Caco-2 (cell line): ENCODE data around the gene NPTX1. TPM values are rescaled to one million over a fixed set of nuclear protein-coding genes. Genes with fewer than 3 reads are reported as not detected.

Experiments used
- BruUV-seq: library from RNA; stranded (reverse); fragments of 400-500 nt; replicated peaks from 2 replicates; lab custom pipeline; 2021; lab: Mats Ljungman, UMichigan
- CTCF ChIA-PET: fragments of 300-600 bp; sonication (Branson Sonifier 250); formaldehyde crosslinking; loops from one replicate; lab custom pipeline; 2022; ENCODE audit warnings: antibody characterized with exemption; lab: Charles Lee
- POLR2A ChIA-PET: fragments of 300-600 bp; sonication (Branson Sonifier 250); formaldehyde crosslinking; loops from one replicate; lab custom pipeline; 2022; ENCODE audit warnings: antibody characterized with exemption; lab: Charles Lee
- DNase-seq, 2 experiments: peaks; one replicate each; pipeline versions ENCODE4 v3.0.0 to v3.0.0-alpha.2; 2020 to 2022
- H3K27me3 ChIP-seq: replicated peaks from 2 replicates; pipeline ENCODE4 v1.6.0; 2011; ENCODE audit warnings: low read length; ENCODE audit not compliant: control insufficient read depth, insufficient read depth
- H3K36me3 ChIP-seq: 2 replicates; pipeline ENCODE4 v1.5.1; 2011; ENCODE audit warnings: low read length; ENCODE audit not compliant: control insufficient read depth, insufficient read depth
- H3K4me1 ChIP-seq: fragments of 250-450 bp; sonication (Bioruptor Pico); 2 replicates; pipeline ENCODE4 v1.5.1; 2020; ENCODE audit warnings: mild to moderate bottlenecking
- H3K4me3 ChIP-seq: 2 replicates; pipeline ENCODE4 v1.5.1; 2011; ENCODE audit warnings: low read depth, mild to moderate bottlenecking, control low read depth, low read length
- H3K9me3 ChIP-seq: fragments of 250-450 bp; sonication (Bioruptor Pico); 2 replicates; pipeline ENCODE4 v1.5.1; 2020; ENCODE audit warnings: mild to moderate bottlenecking, moderate library complexity
- H3K27ac Mint-ChIP-seq: one replicate; pipeline ENCODE4 v1.8.0; 2022; ENCODE audit warnings: mixed read lengths; ENCODE audit not compliant: unreplicated experiment
- H3K27me3 Mint-ChIP-seq: one replicate; pipeline ENCODE4 v1.8.0; 2022; ENCODE audit warnings: mixed read lengths; ENCODE audit not compliant: insufficient read depth, unreplicated experiment
- H3K36me3 Mint-ChIP-seq: one replicate; pipeline ENCODE4 v1.8.0; 2022; ENCODE audit warnings: mild to moderate bottlenecking, mixed read lengths; ENCODE audit not compliant: insufficient read depth, unreplicated experiment
- H3K4me1 Mint-ChIP-seq: one replicate; pipeline ENCODE4 v1.8.0; 2022; ENCODE audit warnings: low read depth, mixed read lengths; ENCODE audit not compliant: unreplicated experiment
- H3K4me3 Mint-ChIP-seq: one replicate; pipeline ENCODE4 v1.8.0; 2022; ENCODE audit warnings: mild to moderate bottlenecking, moderate library complexity, mixed read lengths; ENCODE audit not compliant: unreplicated experiment
- H3K9me3 Mint-ChIP-seq: one replicate; pipeline ENCODE4 v1.8.0; 2022; ENCODE audit warnings: mixed read lengths; ENCODE audit not compliant: unreplicated experiment
- intact Hi-C: fragments of 100-400 bp; cut with micrococcal nuclease; formaldehyde crosslinking; loops from one replicate; pipeline ENCODE4 v1.10.0; 2022; ENCODE audit not compliant: unreplicated experiment
- total RNA-seq: library from RNA; stranded (reverse); gene quantifications from 2 replicates; pipeline ENCODE4 v1.2.3, GENCODE V29; 2022
- TF ChIP-seq, protein P1 (sequence below), 2 experiments: fragments of 200-600 bp in 1 of 2; IDR thresholded peaks; 1 replicate in 1 of 2; 2 replicates in 1 of 2; pipeline versions ENCODE4 v1.5.1 to v1.8.0; 2011 to 2022; ENCODE audit warnings: antibody characterized with exemption in 1 of 2, control low read depth in 1 of 2, inconsistent platforms in 1 of 2, low read depth in 1 of 2, low read length in 1 of 2, mild to moderate bottlenecking in 1 of 2, moderate library complexity in 1 of 2; ENCODE audit not compliant: insufficient read depth in 1 of 2, severe bottlenecking in 1 of 2, unreplicated experiment in 1 of 2

The NPTX1 gene
- total RNA-seq, 1 experiment from 2014 or later: 0.57 TPM

DNA sequence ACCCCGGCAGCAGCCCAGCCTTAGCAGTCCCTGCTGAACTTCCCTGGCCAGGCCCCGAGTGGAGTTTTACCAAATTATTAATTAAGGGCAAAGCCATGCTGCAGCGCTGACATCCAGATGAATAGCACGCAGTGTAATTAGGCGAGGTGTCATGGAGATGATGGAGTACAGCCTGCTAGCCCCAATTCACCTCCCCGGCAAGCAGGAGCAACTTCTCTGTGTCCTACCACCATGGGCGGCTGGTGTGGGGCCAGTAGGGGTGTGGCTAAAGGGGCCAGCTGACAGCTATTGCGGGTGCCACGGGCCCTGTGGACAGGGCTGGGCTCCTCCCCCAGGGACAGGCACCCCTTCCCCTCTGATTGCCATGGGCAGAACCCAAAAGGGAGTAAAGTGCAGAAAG is 36.9 kb downstream of the NPTX1 start:
- no TSS peak for BruUV-seq
- H3K4me3 ChIP-seq: no peak overlapping the region
- ChIA-PET CTCF (no interaction called here), POLR2A (no interaction called here)
- TF ChIP-seq, protein P1, sequence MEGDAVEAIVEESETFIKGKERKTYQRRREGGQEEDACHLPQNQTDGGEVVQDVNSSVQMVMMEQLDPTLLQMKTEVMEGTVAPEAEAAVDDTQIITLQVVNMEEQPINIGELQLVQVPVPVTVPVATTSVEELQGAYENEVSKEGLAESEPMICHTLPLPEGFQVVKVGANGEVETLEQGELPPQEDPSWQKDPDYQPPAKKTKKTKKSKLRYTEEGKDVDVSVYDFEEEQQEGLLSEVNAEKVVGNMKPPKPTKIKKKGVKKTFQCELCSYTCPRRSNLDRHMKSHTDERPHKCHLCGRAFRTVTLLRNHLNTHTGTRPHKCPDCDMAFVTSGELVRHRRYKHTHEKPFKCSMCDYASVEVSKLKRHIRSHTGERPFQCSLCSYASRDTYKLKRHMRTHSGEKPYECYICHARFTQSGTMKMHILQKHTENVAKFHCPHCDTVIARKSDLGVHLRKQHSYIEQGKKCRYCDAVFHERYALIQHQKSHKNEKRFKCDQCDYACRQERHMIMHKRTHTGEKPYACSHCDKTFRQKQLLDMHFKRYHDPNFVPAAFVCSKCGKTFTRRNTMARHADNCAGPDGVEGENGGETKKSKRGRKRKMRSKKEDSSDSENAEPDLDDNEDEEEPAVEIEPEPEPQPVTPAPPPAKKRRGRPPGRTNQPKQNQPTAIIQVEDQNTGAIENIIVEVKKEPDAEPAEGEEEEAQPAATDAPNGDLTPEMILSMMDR (IDR thresholded peaks at IDR 0.05; ENCODE audit: insufficient read depth in 1 of 2, low read depth in 1 of 2, low read length in 1 of 2, severe bottlenecking in 1 of 2, unreplicated experiment in 1 of 2): no peak
- peaks cover 30% of the 10 kb centered on the region for H3K27me3 Mint-ChIP-seq
- H3K36me3 ChIP-seq: no peaks in the 10 kb centered on the region
- intact Hi-C loops: no loop called here
- H3K27me3 ChIP-seq: peaks cover 2% of the 10 kb centered on the region
- DNase-seq: no peak
- H3K9me3 ChIP-seq: no peaks in the 10 kb centered on the region
- H3K4me3 Mint-ChIP-seq: no peak overlapping the region
- H3K27ac Mint-ChIP-seq: no peak overlapping the region
- H3K9me3 Mint-ChIP-seq: no peaks in the 10 kb centered on the region
- H3K4me1 ChIP-seq: no peaks in the 10 kb centered on the region
- no peaks in the 10 kb centered on the region for H3K4me1 Mint-ChIP-seq
- H3K36me3 Mint-ChIP-seq: no peaks in the 10 kb centered on the region

DNA sequence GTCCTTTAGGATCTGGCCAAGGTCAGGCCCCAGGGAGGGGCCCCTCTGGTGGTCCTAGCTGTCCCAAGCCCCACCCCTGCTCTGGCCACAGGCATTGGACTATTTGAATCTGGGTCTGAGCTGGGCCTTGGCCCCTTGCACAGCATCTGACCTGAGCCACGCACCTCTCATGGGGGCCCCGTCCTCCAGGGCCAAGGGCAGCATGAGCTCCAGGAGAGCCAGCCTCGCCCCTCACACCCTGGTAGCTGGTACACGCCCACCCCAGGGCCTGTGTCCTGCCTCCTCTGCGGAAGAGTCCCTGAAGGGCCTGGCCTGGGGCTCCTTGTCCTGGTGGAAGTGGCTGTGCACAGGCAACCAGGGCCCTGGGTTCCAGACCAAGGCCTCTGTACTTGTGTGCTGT is 37.6 kb downstream of the NPTX1 start:
- H3K4me3 Mint-ChIP-seq: no peak overlapping the region
- peaks cover 30% of the 10 kb centered on the region for H3K27me3 Mint-ChIP-seq
- Histone ChIP-seq H3K36me3 (no peaks in the 10 kb centered on the region), H3K9me3 (no peaks in the 10 kb centered on the region), H3K27me3 (peaks cover 2% of the 10 kb centered on the region), H3K4me1 (no peaks in the 10 kb centered on the region), H3K4me3 (no peak overlapping the region)
- ChIA-PET POLR2A (no interaction called here), CTCF (no interaction called here)
- TF ChIP-seq, protein P1 (IDR thresholded peaks at IDR 0.05; ENCODE audit: insufficient read depth in 1 of 2, low read depth in 1 of 2, low read length in 1 of 2, severe bottlenecking in 1 of 2, unreplicated experiment in 1 of 2): no peak
- no peaks in the 10 kb centered on the region for H3K4me1 Mint-ChIP-seq
- no peak overlapping the region for H3K27ac Mint-ChIP-seq
- H3K9me3 Mint-ChIP-seq: no peaks in the 10 kb centered on the region
- BruUV-seq: no TSS peak
- intact Hi-C loops: no loop called here
- no peak for DNase-seq
- H3K36me3 Mint-ChIP-seq: no peaks in the 10 kb centered on the region

DNA sequence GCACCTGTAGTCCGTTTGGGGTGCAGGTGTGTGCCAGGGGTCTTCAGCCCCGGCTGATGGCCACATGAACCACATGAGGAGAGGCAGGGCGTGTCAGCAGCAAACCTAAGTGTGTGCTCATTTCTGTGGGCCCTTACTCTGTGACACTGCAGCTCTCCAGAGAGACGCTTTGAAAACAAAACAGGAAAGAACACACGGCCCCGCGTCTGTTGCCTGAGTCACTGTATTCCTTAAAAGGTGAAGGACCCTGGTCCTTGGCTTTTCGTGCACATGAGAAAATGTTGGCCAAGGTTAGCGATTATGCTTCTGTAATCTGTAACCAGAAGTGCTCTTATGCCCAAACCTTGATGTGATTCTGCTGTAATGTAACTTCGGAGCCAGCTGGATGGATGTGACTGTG is 38.9 kb downstream of the NPTX1 start:
- no peaks in the 10 kb centered on the region for H3K9me3 Mint-ChIP-seq
- no peak for DNase-seq
- no peak overlapping the region for H3K4me3 Mint-ChIP-seq
- intact Hi-C loops: no loop called here
- H3K27me3 ChIP-seq: peaks cover 2% of the 10 kb centered on the region
- no peaks in the 10 kb centered on the region for H3K4me1 Mint-ChIP-seq
- CTCF ChIA-PET: interaction anchor here (0.6 to 1.3 kb wide), 3 partner anchors 11 to 534 kb away, joined by 3 read pairs; no protein-coding TSS in a partner anchor
- no peaks in the 10 kb centered on the region for H3K36me3 Mint-ChIP-seq
- no peaks in the 10 kb centered on the region for H3K4me1 ChIP-seq
- POLR2A ChIA-PET: no interaction called here
- H3K27me3 Mint-ChIP-seq: peaks cover 25% of the 10 kb centered on the region
- H3K36me3 ChIP-seq: no peaks in the 10 kb centered on the region
- H3K27ac Mint-ChIP-seq: no peak overlapping the region
- no peaks in the 10 kb centered on the region for H3K9me3 ChIP-seq
- TF ChIP-seq, protein P1 (IDR thresholded peaks at IDR 0.05; ENCODE audit: insufficient read depth in 1 of 2, low read depth in 1 of 2, low read length in 1 of 2, severe bottlenecking in 1 of 2, unreplicated experiment in 1 of 2): no peak
- no TSS peak for BruUV-seq
- H3K4me3 ChIP-seq: no peak overlapping the region
